ENCODE data around the gene USP11. TPM values are rescaled to one million over a fixed set of nuclear protein-coding genes. Genes with fewer than 3 reads are reported as not detected.

Gene USP11
- total and polyA plus RNA-seq, 8 donors: 36.2 to 126 (median 113) TPM

GRCh38 chrX:47187106-47187677 lies 45.6 kb upstream of the USP11 start:
- TF ChIP-seq, protein P1, sequence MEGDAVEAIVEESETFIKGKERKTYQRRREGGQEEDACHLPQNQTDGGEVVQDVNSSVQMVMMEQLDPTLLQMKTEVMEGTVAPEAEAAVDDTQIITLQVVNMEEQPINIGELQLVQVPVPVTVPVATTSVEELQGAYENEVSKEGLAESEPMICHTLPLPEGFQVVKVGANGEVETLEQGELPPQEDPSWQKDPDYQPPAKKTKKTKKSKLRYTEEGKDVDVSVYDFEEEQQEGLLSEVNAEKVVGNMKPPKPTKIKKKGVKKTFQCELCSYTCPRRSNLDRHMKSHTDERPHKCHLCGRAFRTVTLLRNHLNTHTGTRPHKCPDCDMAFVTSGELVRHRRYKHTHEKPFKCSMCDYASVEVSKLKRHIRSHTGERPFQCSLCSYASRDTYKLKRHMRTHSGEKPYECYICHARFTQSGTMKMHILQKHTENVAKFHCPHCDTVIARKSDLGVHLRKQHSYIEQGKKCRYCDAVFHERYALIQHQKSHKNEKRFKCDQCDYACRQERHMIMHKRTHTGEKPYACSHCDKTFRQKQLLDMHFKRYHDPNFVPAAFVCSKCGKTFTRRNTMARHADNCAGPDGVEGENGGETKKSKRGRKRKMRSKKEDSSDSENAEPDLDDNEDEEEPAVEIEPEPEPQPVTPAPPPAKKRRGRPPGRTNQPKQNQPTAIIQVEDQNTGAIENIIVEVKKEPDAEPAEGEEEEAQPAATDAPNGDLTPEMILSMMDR (IDR thresholded peaks at IDR 0.05): no peak
- Histone ChIP-seq H3K36me3 (peaks cover 0 to 51% of the 10 kb centered on the region in 2 donors), H3K4me3 (no peak overlapping the region), H3K27me3 (peaks cover 0 to 4% of the 10 kb centered on the region in 2 donors), H3K27ac (no peak overlapping the region), H3K4me1 (peaks cover 0 to 9% of the 10 kb centered on the region in 2 donors), H3K9me3 (no peaks in the 10 kb centered on the region)
- DNase-seq: no peak
- intact Hi-C loops (cut with DNase I): no loop called here
- no peak for ATAC-seq

DNA sequence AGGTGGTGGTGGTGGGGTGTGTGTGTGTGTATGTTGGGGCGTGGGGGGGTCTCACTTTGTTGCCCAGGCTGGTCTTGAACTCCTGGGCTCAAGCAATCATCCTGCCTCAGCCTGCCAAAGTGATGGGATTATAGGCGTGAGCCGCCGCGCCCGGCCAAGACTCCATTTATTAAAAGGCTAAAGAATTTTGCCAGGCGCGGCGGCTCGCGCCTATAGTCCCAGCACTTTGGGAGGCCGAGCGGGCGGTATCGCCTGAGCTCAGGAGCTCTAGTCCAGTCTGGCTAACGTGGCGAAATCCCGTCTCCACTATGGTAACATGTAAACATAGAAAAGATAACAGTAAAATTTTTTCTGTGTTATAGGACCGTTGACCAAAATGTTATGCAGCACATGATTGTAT lies 42.9 kb upstream of the USP11 start:
- no peak overlapping the region for H3K4me3 ChIP-seq
- intact Hi-C loops (cut with DNase I): loop anchor here in 1 of 2 donors (5.0 to 10.0 kb wide), 2 partner anchors 192 to 335 kb away; no protein-coding TSS in a partner anchor
- TF ChIP-seq, protein P1 (IDR thresholded peaks at IDR 0.05): no peak
- DNase-seq: no peak
- peaks cover 6 to 21% of the 10 kb centered on the region in 2 donors for H3K4me1 ChIP-seq
- no peaks in the 10 kb centered on the region for H3K27me3 ChIP-seq
- no peaks in the 10 kb centered on the region for H3K9me3 ChIP-seq
- H3K27ac ChIP-seq: no peak overlapping the region
- H3K36me3 ChIP-seq: peaks cover 0 to 24% of the 10 kb centered on the region in 2 donors
- no peak for ATAC-seq

DNA sequence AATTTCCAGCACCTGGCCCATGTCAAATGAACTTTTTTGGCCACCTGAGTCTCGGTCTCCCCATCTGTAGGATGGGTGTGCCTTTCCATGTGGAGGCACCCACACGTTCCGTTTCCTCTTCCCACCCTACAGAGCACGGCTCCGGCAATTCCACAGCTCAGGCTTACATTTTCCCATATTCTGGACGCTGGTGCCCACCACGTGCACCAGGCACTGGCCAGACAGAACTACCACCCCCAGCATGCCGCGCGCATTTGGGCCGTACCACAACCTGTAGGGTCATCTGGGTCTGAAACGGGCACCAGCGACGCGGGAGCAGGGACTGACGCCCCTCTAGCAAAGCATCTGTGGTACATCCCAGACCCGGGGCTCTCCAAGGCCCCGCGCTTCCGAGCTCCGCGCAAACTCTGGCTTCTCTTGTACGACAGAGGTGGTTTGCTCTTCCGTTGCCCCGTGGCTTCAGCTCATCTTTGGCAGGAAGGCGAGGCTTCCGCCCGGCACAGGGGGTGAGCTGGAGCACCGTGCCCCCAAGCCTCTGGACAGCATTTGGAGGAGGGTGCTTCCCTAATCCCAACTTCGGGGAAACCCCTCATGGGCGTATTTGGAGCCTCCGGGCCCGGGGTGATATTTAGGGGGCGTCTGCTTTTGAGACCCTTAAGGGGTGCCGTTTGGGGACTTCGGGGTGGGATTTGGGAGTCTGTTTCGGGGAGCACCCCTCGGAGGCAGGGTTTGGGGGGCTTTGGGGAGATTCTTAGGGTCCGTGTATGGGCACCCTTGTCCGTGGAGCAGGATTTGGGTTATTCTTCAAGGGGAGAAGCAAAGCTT lies 42.2 kb upstream of the USP11 start:
- TF ChIP-seq, protein P1 (IDR thresholded peaks at IDR 0.05): no peak
- H3K27me3 ChIP-seq: no peaks in the 10 kb centered on the region
- intact Hi-C loops (cut with DNase I): loop anchor here in 1 of 2 donors (5.0 to 10.0 kb wide), 2 partner anchors 192 to 334 kb away; no protein-coding TSS in a partner anchor

DNA sequence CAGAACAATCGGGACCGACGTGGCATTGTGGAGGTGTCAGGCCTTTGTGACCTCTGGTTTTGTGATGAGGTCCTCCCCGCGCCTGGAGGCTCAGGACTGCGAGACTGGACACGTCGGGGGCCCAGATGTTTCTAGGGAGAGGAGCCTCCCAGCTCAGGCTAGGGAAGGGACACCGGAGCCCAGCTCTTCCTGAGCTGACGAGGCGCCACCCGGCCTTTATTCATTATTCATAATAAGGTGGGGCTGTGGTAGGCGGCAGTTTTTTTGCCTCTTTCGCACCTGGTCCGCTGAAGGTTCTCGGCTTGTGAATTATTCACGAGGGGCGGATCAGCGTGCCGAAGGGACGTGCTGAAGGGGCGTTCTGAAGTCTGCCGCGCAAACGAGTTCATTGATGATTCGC lies 41.5 kb upstream of the USP11 start:
- DNase-seq: no peak
- intact Hi-C loops (cut with DNase I): loop anchor here in 1 of 2 donors (5.0 to 10.0 kb wide), 2 partner anchors 191 to 333 kb away; no protein-coding TSS in a partner anchor
- peak; percentile 22 for ATAC-seq
- TF ChIP-seq, protein P1 (IDR thresholded peaks at IDR 0.05): no peak
- Histone ChIP-seq H3K4me3 (peak overlapping the region; percentile 35 to 56), H3K4me1 (peaks cover 15 to 35% of the 10 kb centered on the region in 2 donors), H3K27ac (peak overlapping the region; percentile 13 to 50), H3K36me3 (peaks cover 0 to 10% of the 10 kb centered on the region in 2 donors), H3K27me3 (no peaks in the 10 kb centered on the region), H3K9me3 (no peaks in the 10 kb centered on the region)

More for the DNA sequence above, 42.2 kb upstream of the USP11 start:
- DNase-seq (peak; percentile 75 to 91 (median 90)), ATAC-seq (peak; percentile 83)
- H3K36me3 ChIP-seq: peaks cover 0 to 17% of the 10 kb centered on the region in 2 donors
- H3K4me3 ChIP-seq: peak overlapping the region; percentile 35 to 56
- peaks cover 9 to 28% of the 10 kb centered on the region in 2 donors for H3K4me1 ChIP-seq
- no peaks in the 10 kb centered on the region for H3K9me3 ChIP-seq
- H3K27ac ChIP-seq: peak overlapping the region; percentile 13 to 50
